Stimulated activated CD4-positive, alpha-beta T cell treated with anti-CD3 and anti-CD28 coated beads, TNF-alpha, amount 100 ng/mL, for 48 hours (primary cell): ENCODE measurements around the gene NRM.
"Not testable (repeated sequence)": the region's sequence is repeated elsewhere in the genome, so short reads cannot be mapped to it uniquely, and the experiment has no call there.

Source experiments
- DNase-seq, 3 donors: peaks; one replicate each; pipeline ENCODE4 v3.0.0-alpha.2; 2020; ENCODE audit warnings: low read depth in 3 of 3

NRM gene

DNA sequence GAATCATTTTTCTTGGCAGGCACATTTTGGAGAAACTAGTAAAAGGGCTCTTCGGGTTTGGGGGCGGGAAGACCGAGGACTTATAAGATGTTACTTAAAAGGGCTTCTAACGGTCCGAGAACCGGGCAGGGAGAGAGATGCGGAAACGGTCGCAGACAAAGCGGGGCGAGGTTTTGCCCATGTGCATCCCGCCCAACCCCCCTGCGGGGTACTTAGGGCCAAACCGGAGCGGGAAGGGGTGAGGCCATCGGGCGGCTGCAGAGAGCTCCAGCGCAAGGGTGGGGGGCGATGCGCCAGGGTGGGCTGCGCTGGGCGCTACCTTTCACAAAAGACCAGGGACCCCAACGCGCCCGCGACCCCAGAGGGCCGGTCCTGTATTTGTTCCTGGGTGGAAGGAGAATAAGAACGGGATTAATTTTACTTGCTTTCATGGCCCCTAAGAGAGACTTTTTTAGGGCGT is 30.0 kb upstream of the NRM start:
- DNase-seq, result no peak

DNA sequence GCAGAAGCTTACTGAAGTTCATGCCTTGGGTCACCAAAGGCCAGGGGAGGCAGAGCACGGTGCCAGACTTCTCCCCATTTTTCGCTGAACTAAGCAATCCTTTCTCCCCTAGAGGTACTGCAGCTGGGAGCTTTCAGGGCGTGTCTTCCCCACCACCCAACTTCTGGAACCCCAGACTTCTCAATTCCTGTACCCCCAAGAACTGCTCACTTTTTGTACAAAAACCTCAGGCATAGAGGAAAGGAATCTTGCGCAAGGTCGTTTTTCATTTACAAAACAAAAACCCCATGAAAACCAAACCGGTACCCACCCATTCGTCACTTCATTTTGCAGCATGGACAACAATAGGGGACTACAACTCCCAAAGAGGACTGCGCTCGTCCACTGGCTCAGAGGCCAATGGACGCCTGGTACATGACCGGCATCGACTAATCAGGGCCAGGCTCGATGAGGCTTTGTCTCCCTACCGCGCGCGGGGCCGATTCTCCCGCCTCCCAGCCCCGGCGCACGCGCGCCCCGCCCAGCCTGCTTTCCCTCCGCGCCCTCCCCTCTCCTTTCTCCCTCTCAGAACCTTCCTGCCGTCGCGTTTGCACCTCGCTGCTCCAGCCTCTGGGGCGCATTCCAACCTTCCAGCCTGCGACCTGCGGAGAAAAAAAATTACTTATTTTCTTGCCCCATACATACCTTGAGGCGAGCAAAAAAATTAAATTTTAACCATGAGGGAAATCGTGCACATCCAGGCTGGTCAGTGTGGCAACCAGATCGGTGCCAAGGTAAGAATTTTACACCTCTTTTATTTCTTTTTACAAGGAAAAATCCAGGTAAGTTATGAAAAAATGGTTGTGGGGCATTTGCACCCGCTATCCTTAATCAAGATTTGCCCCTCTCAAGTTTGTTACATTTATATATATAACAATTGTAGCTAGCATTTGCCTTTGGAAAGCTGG is 29.3 kb upstream of the NRM start, which contains the start of gene TUBB:
Gene TUBB, plus strand, starts transcription at position 562 of the 947 bp plus-strand sequence. Its CDS starts 155 bp downstream, at position 717.
- DNase-seq, result peak; percentile 92 to 94 (median 94)

DNA sequence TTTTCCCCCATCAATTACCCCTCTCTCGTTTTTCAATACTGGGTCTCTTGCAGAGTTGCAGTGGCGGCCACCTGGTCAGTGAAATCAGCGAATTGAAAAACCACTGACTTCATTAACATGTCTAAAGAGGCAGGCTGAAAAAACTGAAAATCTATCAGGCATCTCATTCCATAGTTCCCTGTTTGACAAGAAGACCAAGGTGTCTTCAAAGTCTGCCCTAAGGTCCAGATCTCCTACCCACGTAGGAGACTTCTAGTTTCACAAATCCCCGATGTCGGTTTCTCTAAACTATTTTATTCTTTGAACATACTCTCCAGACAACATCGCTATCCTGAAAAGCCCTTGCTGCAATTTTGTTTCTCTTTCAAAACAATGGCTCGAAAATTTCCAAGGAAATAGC is 28.6 kb upstream of the NRM start:
- no peak for DNase-seq

DNA sequence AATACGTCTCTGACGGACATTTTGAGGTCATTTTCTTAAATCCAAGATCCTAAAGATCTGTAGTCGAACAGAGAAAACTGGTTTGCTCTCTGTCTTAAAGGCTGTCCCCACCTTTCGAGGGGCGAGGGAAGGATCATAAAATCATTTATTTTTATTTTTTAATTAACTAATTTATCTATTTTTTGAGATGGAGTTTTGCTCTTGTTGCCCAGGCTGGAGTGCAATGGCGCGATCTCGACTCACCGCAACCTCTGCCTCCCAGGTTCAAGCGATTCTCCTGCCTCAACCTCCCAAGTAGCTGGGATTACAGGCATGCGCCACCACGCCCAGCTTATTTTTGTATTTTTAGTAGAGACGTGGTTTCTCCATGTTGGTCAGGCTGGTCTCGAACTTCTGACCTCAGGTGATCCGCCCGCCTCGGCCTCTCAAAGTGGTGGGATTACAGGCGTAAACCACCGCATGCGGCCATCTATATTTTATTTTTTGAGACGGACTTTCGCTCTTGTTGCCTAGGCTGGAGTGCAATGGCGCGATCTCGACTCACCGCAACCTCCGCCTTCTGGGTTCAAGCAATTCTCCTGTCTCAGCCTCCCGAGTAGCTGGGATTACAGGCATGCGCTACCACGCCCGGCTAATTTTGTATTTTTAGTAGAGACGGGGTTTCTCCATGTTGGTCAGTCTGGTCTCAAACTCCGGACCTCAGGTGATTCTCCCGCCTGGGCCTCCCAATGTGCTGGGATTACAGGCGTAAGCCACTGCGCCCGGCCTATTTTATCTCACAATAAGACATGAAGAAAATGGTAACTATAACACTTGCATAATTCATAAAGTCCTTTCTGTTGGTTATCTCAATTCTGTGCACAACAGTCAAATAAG is 27.3 kb upstream of the NRM start:
- DNase-seq, result not testable (repeated sequence)

DNA sequence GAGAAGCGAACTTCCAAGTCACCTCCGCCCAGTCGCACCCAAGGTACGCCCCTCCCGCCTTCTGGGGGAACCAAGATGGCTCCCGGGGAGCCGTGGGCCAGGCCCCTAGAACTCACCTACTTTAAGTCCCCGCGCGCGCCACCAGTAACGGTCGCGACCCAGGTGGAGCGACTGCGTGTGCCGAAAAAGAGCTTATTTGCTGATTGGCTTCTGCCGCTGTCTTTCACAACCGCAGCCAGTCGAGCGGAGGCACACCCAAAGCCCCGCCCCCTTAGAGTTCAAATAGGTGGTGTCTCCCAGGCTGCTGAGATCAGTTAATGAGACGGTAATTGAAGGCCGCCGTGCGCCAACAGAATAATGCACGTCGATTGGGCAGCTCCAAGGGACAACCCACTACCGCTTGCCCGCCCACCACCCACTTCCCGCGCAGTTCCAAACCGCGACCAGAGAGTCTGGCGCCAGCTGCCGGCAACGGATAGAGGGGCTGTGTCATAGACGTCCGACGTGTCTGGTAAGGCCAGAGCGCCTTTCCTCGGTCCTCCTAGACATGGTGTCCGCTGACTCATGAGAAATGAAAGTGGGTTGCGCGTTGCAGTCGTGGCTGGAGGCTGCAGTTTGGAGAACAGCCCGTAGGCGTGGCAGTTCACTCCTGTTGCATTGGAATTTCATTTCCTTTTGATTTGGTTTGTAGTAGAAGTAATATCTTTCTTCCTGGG is 26.5 kb upstream of the NRM start, which contains the start of gene MDC1:
Gene MDC1, minus strand, starts transcription at position 153 of the 716 bp plus-strand sequence. CDS start 2,106 bp downstream, outside the sequence.
- DNase-seq, result peak; percentile 97 to 100 (median 98)

DNA sequence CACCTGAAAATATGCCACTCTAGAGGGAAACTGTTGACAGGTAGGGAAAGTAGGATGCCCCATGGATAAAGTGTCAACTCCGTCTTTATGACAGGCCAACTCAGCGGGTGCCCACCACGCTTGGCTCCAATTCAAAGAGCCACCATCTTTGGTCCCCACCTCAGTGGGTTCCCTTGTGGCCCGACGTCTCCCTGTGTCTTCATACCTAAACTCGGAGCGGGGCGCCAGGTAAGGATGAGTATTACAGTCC is 26.0 kb upstream of the NRM start:
- DNase-seq, result no peak

DNA sequence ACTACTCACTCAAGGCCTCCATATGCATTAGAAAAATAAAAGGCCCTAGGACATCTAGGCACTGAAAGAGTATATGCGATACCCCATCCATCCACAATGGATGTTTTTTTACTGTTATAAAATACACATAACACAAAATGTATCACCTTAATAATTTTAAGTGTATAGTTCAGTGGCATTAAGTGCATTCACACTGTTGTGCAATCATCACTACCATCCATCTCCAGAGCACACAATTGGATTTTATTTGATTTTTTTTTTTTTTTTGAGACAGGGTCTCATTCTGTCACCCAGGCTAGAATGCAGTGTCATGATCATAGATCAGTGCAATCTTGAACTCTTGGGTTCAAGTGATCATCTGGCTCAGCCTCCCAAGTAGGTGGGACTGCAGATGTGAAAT is 23.5 kb upstream of the NRM start:
- no peak for DNase-seq

DNA sequence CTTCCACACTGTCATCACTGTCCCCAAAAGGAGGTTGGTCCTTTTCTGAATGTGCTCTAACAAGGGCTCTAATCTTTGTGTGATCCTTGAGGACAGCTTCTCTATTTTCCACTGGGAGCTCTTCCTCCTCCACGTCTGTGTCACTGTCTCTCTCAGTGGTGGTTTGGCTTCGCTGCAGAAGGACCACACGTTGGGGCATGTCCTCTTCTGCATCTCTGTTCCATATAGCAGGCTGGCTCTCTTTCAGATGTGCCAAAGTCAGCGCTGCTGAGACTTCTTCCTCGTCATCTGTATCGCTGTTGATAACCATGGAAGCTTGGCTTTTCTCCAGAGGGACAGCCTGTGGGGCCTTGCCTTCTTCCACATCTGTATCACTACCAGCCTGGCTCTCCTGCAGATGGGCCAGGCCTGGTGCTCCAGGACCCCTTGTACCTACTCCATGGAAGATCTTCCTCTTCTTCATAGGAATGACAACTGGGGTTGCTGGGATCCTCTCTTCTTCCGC is 21.7 kb upstream of the NRM start:
- DNase-seq, result no peak

DNA sequence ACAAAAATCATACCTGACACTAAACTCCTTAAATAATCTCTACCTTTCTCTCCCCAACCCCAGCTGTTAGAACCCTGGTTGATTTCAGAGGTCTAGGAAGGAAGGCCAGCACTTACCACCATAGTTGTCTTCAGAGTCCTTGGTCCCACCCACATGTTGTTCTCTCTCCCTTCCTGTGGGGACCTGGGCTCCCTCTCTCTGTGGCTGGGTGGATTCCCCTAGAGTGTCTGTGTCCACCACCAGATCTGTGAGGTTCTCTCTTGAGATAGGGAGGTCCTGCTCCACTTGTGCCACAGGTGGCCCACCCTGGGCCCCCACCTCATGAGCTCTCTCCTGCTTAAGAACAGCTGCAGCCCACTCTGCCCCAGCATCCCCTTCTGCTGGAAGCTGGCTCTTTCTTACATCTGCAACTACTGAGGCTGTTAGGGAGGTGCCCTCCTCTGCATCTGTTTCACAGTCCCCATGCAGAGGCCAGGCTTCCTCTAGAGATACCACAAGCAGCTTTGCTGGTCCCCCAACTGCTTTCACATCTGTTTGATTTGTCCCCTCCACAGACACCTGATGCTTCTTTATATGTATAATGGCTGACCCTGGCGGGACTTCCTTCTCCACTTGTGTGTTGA is 21.1 kb upstream of the NRM start:
- no peak for DNase-seq

DNA sequence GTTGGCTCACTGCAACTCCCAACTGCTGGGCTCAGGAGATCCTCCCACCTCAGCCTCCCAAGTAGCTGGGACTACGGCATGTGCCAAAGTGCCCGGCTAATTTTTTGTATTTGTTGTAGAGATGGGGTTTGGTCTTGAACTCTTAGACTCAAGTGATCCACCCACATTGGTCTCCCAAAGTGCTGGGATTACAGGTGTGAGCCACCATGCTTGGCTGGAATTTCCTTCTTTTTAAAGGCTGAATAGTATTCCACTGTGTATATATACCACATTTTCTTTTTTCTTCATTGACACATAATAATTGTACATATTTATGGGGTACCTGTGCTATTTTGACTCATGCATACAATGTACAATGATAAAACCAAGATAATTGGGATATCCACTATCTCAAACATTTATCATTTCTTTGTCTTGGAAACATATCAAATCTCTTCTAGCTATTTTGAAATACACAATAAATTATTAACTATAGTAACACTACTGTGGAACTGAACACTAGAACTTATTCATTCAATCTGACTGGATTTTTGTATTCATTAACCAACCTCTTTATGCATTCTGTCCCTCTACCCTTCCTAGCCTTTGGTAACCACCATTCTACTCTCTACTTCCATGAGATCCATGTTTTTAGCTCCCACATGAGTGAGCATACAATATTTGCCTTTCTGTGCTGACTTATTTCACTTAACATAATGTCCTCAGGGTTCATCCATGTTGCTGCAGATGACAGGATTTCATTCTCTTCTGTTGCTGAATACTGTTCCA is 18.5 kb upstream of the NRM start:
- no peak for DNase-seq

DNA sequence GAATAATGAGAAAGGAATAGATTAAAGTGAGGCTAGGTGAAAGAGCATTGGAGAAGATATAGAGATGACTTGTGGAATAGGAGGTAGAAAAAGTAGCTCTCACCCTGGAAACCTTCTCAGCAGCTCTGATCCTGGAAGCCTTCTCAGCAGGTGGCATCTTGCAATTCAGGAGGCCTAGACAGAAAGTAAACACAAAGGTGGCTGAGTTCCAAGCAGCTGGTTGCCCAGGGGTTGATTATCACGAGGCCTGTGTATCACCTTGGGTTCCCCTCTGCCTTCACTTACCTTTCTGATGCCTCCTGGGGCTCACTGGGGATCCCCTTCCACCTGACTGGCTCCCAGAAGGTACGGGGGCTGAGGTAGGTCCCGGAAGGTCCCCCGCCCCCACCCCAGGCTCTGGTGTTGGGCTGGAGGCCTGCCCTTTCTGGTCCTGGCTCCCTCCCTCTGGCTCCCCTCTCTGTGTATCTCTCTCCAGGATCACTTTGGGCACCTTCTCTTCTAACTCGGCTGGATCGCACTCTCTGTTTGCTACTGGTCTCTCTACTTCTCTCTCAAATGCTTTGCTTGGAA is 16.6 kb upstream of the NRM start:
- DNase-seq, result no peak

DNA sequence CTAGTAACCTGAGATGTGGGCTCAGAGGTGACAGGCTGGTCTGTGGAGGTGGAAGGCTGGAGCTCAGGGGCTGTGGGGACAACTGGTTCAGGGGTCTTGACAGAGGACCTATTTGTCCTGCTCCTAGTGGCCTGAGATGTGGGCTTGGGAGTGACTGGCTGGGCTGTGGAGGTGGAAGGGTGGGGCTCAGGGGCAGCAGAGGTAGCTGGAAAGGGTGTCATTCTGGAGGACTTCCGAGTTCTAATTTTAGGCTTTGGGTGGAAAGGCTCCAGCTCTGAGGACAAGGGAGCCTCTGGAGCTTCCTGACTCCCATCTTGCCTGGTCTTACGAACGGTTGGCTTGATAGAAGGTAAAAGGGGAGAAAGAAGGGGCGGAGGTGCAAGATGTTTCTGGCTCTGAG is 14.8 kb upstream of the NRM start:
- DNase-seq, result no peak

DNA sequence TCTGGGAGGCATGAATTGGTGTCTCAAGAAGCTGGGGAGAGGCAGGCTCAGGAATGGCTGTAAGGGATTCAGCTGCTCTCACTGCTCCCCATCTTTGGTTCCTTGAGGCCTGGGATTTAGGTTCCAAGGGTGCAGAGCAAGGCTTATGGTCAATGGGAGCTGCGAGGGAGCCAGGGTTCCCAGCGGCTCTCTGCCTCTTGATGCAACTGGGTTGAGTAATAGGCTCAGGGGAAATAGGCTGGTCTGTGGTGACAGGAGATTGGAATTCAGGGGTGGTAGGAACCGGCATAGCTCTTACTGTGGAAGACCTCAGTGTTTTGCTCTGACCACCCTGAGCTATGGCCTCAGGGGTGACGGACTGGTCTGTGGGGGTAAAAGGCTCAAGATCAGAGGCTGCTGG is 13.0 kb upstream of the NRM start:
- no peak for DNase-seq

DNA sequence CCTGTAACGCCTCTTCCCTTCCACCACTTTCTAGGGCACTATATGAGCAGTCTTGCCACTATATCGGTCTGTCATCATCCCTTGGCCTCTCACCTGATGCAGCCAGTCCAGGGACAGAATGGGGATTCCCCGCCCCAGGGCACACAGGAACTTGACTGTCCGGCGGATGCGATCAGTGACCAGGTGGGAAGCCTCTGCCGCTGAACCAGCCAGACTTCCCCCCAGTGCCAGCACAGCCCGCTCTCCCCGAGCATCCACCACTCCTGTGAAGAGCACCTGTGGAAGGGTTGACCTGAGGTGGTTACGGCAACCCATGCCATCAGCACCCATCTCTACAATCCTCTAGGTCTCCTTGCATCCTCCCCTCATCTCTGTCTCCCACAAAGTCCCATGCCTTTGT is 12.2 kb upstream of the NRM start:
- DNase-seq, result no peak

DNA sequence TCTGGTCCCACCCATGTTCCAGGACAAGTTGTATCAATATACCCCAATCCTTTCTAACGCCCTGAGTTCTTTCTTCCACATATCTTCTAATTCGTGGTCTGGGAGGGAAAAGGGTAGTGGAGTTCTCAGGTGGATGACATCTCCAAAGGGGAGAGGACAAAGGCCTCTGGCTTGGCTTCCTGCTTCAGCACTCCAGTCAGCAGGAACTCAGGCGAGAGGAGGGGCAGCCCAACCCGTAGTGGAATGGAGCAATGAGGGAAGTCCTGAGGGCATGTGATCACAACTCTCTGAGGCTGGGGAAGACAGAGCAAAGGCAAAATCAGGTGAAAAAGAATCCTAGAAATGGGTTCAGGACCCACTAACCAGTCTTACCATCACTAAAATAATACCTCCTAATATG is 9.6 kb upstream of the NRM start:
- DNase-seq, result no peak

DNA sequence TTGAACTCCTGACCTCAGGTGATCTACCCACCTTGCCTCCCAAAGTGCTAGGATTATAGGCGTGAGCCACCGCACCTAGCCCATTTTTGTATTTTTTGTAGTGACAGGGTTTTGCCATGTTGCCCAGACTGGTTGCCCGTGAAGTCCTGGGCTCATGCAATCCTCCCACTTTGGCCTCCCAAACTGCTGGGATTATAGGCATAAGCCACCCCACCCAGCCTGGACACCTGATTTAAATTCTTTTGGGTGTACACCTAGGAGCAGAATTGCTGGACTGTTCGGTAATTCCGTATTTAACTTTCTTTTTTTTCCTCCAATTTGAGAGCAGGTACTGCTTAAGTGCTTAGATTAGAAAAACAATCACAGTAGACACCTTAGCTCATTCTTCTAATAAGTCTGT is 5.6 kb upstream of the NRM start:
- no peak for DNase-seq

DNA sequence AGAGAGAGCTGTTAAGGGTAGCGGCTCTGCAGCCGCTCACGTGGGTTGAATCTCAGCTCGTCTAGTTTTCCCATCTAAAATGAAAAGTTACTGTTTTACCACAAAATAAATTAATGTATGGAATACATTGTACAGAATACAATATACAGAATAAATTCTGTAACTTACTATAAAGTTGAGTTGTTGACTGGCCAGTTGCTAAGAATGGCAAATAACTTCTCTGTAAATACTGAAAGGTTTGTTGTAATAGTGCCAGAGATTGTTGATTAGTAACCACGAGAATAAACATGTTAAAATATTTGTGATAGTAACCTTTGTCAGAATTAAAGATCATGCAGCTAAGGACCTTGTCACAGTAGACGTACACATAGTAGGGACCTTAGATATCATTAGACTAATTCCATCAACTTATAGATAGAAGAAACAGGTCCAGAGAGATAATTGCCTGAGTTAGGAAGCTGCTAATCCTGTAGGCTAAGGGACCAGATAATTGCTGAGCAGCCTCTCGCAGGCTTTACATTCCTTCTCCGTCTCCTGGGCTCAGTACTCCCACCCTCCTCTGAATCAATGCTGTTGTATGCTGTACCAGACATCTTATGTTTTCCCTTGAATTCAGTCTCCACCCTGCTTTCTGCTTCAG is 544 bp upstream of the NRM start:
- no peak for DNase-seq

DNA sequence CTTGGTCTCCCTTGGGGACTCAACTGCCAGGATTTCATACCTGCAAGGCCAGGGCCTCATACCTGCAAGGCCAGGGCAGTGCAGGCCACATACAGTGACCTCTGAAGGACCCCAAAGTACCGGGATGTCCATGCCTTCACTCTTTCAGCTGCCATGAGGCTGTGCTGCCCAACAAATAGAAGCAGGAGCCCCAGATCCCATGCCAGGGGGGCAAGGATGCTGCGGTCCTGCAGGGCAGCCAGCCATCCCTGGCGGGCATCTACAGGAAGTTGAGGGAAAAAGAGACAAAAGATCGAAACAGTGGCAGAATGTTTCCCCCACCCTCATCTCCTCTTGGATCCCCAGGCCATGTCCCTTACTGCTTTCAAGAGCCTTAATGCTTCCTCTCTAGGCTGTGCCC is 799 bp downstream of the NRM start:
- no peak for DNase-seq

DNA sequence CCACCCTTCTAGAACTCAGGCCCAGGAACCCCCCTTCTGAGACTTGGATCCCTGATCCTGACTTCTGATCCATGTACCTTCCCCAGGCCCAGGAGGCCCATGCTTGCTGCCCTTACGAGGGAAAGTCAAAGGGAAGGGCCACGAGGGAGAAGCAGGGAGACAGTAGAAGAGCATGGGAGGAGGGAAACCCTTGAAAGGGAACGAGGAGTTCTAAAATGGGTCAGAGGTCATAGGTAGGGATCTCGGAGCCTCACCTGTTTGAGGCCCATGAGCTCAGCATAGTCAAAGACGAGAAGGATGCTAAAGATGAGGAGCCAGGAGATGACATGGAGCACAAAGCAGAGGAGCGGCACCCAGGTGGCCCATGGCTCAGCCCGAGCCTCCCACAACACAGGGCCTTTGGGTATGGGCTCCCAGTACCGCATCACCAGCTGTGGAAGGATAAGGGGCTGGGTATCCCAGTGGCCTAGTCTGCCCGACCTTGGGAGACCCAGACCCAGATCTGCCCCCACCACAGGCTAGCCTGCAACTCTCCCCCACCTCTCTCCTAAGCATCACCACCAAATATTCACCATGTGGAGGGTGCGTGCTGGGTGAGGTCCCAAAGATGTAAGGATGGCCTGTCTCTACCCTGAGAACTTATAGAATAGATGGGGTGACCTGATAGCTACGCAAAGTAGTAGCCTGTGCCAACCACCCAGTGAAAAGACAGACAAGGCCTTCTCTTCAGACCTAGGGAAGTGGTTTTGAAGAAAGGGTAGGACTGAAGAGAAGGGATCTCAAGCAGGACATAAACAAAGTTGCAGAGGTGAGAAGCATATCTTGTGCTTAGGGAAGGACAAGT is 1.5 kb downstream of the NRM start:
- no peak for DNase-seq
